Peyer's patch (tissue), 4 donors: ENCODE measurements around the gene SLC33A1.

Source experiments
- POLR2A ChIP-seq, 2 donors: fragments of 450-650 bp; IDR thresholded peaks; one replicate each; pipeline ENCODE4 v1.5.1; 2017; ENCODE audit warnings: antibody characterized with exemption in 2 of 2, mild to moderate bottlenecking in 2 of 2, moderate library complexity in 2 of 2
- TF ChIP-seq, protein P1 (sequence below), 6 experiments: fragments of 450-650 bp in 4 of 6; fragments of 200-600 bp in 2 of 6; sonication (generic) in 1 of 6; IDR thresholded peaks; one replicate each; pipeline ENCODE4 v1.5.1; 2017 to 2019; ENCODE audit warnings: antibody characterized with exemption in 6 of 6, mild to moderate bottlenecking in 3 of 6, moderate library complexity in 1 of 6

DNA sequence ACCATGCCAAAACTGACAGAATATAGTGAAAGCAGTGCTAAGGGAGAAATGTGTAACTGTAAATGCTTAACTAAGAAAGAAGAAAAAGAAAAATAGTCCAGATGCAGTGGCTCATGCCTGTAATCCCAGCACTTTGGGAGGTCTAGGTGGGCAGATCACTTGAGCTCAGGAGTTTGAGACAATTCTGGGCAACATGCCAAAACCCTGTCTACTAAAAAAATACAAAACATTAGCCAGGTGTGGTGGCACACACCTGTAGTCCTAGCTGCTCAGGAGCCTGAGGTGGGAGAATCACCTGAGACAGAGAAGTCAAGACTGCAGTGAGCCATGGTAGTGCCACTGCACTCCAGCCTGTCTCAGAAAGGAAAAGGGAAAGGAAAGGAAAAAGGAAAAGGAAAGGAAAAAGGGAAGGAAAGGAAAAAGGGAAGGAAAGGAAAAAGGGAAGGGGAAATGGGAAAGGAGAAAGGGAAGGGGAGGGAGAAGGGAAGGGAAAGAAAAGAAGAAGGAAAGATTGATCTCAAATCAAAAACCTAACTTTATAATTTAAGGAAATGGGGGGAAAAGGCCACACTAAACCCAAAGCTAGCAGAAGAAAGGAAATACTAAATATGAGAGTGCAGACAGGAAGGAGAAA is 68.4 kb downstream of the SLC33A1 start:
- TF ChIP-seq, protein P1, sequence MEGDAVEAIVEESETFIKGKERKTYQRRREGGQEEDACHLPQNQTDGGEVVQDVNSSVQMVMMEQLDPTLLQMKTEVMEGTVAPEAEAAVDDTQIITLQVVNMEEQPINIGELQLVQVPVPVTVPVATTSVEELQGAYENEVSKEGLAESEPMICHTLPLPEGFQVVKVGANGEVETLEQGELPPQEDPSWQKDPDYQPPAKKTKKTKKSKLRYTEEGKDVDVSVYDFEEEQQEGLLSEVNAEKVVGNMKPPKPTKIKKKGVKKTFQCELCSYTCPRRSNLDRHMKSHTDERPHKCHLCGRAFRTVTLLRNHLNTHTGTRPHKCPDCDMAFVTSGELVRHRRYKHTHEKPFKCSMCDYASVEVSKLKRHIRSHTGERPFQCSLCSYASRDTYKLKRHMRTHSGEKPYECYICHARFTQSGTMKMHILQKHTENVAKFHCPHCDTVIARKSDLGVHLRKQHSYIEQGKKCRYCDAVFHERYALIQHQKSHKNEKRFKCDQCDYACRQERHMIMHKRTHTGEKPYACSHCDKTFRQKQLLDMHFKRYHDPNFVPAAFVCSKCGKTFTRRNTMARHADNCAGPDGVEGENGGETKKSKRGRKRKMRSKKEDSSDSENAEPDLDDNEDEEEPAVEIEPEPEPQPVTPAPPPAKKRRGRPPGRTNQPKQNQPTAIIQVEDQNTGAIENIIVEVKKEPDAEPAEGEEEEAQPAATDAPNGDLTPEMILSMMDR (IDR thresholded peaks at IDR 0.05) = no peak
- no peak for TF ChIP-seq POLR2A (IDR thresholded peaks at IDR 0.05)
